Fibroblast of pulmonary artery (primary cell): Measurements from ENCODE around the gene DCUN1D5.

ENCODE experiments used
- DNase-seq: peaks from one replicate; pipeline ENCODE4 v3.0.0-alpha.2; 2010; ENCODE audit warnings: low read depth
- H3K4me3 ChIP-seq: replicated peaks from 2 replicates; pipeline ENCODE4 v1.5.1; 2011; ENCODE audit warnings: low read depth, mild to moderate bottlenecking, control low read depth, low read length, moderate library complexity
- TF ChIP-seq, protein P1 (sequence below): IDR thresholded peaks from 2 replicates; pipeline ENCODE4 v1.5.1; 2011; ENCODE audit warnings: mild to moderate bottlenecking, control low read depth, low read length, inconsistent platforms; ENCODE audit errors: missing control alignments

The DCUN1D5 gene

DNA sequence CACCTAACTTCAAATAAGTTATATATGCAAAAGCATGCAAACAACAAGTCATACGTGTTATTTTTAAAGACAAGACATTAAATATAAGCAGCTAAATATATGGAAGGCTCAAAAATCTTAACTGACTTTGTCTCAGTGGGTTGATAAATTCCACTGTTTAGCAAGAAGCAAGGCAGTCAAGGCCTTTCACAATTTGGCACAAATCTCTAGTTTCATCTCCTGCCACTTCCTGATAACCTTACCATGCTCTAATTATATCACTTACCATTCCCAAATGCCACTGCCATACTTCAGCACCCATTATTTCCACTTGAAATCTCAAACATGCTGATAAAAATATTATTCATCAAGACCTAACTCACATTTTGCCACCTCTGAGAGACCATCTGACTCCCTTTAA is 24.8 kb downstream of the DCUN1D5 start:
- H3K4me3 ChIP-seq, result no peak overlapping the region
- TF ChIP-seq, protein P1, sequence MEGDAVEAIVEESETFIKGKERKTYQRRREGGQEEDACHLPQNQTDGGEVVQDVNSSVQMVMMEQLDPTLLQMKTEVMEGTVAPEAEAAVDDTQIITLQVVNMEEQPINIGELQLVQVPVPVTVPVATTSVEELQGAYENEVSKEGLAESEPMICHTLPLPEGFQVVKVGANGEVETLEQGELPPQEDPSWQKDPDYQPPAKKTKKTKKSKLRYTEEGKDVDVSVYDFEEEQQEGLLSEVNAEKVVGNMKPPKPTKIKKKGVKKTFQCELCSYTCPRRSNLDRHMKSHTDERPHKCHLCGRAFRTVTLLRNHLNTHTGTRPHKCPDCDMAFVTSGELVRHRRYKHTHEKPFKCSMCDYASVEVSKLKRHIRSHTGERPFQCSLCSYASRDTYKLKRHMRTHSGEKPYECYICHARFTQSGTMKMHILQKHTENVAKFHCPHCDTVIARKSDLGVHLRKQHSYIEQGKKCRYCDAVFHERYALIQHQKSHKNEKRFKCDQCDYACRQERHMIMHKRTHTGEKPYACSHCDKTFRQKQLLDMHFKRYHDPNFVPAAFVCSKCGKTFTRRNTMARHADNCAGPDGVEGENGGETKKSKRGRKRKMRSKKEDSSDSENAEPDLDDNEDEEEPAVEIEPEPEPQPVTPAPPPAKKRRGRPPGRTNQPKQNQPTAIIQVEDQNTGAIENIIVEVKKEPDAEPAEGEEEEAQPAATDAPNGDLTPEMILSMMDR, result no peak
- DNase-seq, result no peak

DNA sequence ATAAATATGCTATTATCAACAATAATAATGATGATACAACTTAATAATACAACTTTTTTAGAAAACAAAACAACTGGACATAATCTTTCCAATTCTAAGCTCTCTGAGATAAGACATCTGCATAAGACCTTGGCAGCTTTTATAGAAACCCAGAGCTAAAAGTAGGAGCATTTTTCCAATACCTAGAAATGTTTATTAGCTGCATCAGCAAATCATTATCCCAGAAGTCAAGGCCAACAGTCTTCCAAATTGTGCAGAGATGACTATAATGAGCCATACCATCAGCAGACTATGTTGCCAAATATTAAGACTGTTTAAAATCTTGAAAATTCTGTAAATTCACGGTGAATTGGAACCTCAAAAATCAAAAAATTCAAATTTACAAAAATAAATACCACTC is 30.3 kb downstream of the DCUN1D5 start:
- no peak for DNase-seq
- H3K4me3 ChIP-seq, result no peak overlapping the region
- TF ChIP-seq, protein P1, result no peak

DNA sequence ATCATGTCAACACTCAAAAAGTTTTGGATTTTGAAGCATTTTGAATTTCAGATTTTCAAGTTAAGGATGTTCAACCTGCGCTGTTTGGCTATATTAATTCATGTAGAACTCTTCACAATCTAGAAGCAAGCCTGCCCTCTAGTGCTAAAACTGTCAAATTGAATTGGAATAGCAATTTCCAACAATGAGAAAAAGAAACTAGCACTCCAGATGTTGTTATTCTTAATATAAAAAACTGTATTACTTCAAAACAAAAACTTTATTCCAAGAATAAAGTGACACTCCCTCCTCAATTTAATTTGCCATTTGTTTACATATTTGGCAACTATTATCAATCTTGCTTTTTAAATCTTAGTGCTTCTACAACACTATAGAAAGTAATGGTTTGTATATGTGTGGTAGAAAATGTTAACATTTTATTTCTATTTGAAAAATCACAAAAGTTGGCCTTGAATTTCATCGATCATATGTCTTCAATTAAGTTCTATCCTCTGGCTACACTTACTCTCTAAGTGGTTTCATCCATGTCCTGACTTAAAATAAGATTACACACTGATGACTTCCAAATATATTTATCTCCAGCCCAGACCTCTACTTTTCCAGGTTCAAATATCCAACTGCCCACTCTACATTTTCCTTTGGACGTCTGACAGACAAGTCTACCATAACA is 36.6 kb downstream of the DCUN1D5 start:
- peak; percentile 65 for DNase-seq
- H3K4me3 ChIP-seq, result no peak overlapping the region
- TF ChIP-seq, protein P1, result peak; percentile 68

DNA sequence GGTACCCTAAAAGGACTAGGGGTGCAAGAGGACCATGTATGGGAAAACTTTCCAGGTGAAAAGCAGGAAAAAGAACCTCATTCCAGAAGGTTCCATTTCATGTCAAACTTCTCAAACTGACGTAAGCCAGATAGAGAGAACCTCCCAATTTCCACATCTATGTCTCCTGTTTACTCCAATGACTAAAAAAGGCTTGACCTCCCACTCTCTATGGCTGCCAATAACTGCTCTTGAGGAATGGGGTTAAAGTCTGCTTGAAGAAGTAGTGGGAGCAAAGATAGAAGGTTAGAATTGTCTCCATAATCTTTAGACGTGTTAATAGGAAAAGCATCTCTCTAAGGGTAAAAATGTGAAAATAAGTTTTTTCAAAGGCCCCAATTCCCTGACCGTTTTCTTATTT is 38.0 kb downstream of the DCUN1D5 start:
- no peak overlapping the region for H3K4me3 ChIP-seq
- TF ChIP-seq, protein P1, result no peak
- DNase-seq, result no peak

DNA sequence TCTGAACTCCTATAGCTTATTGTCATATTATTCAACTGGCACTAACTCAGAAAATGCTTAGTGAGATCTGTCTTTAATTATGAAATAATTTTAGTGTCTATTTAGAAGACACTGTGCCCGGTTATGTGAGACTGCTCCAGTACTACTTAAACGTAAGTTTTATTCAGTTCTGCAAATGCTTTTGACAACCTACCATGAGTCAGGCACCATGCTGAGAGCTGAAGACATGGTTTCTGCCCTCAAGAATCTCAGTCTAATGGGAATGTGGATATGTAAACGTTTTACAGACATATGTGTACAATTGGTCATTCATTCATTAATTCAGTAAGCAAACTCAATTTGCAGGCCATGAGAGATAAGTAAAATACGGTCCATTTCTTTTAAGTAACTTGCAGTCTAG is 40.0 kb downstream of the DCUN1D5 start:
- TF ChIP-seq, protein P1, result no peak
- H3K4me3 ChIP-seq, result no peak overlapping the region
- DNase-seq, result no peak

DNA sequence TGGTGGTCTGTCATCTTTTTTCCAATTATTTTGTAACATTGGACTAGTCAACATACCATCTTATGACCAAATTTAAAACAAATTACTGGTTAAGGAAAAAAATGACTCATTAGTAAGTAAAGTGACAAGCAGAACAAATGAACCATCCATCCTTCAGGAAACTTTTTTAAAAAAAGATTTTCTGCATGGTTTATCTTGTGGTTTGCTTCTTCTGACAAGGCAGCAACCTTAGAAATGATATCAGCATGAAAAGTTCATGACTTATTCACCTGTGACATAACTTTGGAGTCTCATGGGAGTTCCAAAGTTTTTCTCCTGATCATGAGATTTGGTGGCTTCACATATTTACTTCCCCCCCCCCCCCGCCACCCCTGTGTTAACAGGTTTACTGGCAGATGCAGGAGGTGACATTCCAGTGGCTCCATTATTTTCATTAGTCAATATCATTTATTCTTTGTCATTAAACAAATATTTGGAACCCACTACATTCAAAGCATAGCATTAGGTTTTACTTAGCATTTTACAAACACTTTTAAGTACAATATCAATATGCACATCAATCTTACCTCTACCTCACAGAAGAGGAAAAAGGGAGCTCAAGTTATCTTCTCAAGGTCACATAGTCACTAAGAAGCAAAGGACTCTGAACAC is 40.7 kb downstream of the DCUN1D5 start:
- TF ChIP-seq, protein P1, result no peak
- H3K4me3 ChIP-seq, result no peak overlapping the region
- DNase-seq, result no peak

DNA sequence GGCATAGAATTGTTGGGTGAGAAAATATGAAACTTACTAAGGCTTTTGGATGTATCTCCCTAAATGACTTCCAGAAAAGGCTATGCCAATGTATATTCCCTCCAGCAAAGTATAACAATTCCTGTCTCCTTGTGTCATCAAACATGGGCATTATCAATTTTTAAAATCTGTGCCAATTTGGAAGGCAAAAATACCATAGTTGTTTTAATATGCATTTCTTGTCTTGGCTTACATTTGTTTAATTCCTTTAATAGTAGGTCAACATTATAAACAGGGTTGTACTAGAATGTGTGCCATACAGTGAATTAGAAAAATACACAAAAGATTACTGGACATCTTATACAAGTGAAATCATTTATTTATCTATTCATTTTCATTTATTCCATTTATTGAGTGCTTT is 41.6 kb downstream of the DCUN1D5 start:
- DNase-seq, result no peak
- TF ChIP-seq, protein P1, result no peak
- H3K4me3 ChIP-seq, result no peak overlapping the region
